ENCODE measurements around the gene SYNE1. TPM values are rescaled to one million over a fixed set of nuclear protein-coding genes. Genes with fewer than 3 reads are reported as not detected.

SYNE1 gene
- total RNA-seq, 4 donors from 2014 or later = 120 to 163 (median 137) TPM

DNA sequence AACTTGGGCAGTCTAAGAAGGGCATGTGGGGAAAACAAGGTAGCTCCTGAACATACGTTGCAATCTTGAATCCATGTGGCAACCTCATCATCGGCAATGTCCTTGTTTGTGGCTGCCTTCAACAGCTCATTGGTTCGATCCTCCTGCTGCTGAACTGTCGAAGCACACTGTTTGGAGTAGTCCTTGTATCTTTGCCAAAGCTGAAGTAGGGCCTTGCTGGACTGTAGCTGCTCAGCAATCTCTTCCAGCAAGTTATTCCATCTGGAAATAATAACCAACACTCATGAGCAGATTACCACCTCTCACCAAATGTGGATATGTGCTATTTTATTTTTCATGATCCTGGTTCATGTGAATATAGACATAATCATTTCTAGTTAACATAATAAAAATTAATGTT, 416.4 kb downstream of the SYNE1 start:
- 63 to 86% methylated on average over 4 of the region's 4 CpGs for WGBS, 2 donors
- DNase-seq (ENCODE audit: low spot score in 2 of 2) = no peak
- H3K27me3 ChIP-seq = no peaks in the 10 kb centered on the region
- H3K36me3 ChIP-seq = peaks cover 4 to 91% (median 13%) of the 10 kb centered on the region in 3 donors
- TF ChIP-seq POLR2A (IDR thresholded peaks at IDR 0.05) (no peak), CTCF (IDR thresholded peaks at IDR 0.05) (no peak), EP300 (IDR thresholded peaks at IDR 0.05) (no peak)
- H3K4me1 ChIP-seq = no peaks in the 10 kb centered on the region
- H3K9me3 ChIP-seq = peaks cover 0 to 17% (median 4%) of the 10 kb centered on the region in 4 donors
- H3K27ac ChIP-seq = no peak overlapping the region
- H3K4me3 ChIP-seq = no peak overlapping the region

- peaks cover 4 to 92% (median 13%) of the 10 kb centered on the region in 3 donors for H3K36me3 ChIP-seq
- no peak for TF ChIP-seq EP300 (IDR thresholded peaks at IDR 0.05)
- TF ChIP-seq CTCF (IDR thresholded peaks at IDR 0.05) = no peak
- no peak for TF ChIP-seq POLR2A (IDR thresholded peaks at IDR 0.05)
- 75 to 78% methylated on average over 3 of the region's 3 CpGs for WGBS, 2 donors
These were observed 418.3 kb downstream of the SYNE1 start for GRCh38 chr6:152218887-152219286.

DNA sequence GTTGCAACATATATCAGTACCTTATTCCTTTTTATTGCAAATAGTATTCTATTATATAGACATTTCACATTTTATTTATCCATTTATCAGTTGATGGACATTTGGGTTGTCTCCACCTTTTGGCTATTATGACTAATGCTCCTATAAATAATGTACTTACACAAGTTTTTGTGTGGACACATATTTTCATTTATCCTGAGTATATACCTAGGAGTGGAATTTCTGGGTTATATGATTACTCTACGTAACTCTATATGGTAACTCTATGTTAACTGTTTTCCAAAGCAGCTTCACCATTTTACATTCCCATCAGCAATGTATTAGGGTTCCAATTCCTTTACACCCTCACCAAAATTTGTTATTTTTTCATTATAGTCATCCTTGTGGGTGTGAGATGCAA, 424.7 kb downstream of the SYNE1 start:
- Histone ChIP-seq H3K4me1 (no peaks in the 10 kb centered on the region), H3K27me3 (no peaks in the 10 kb centered on the region), H3K36me3 (peaks cover 0 to 93% (median 0%) of the 10 kb centered on the region in 3 donors), H3K9me3 (no peaks in the 10 kb centered on the region), H3K27ac (no peak overlapping the region), H3K4me3 (no peak overlapping the region)
- DNase-seq (ENCODE audit: low spot score in 2 of 2) = no peak
- TF ChIP-seq EP300 (IDR thresholded peaks at IDR 0.05) (no peak), POLR2A (IDR thresholded peaks at IDR 0.05) (no peak), CTCF (IDR thresholded peaks at IDR 0.05) (no peak)
- 89 to 100% methylated on average over 1 of the region's 1 CpG for WGBS, 2 donors

More at GRCh38 chr6:152218887-152219286, 418.3 kb downstream of the SYNE1 start:
- Histone ChIP-seq H3K27me3 (no peaks in the 10 kb centered on the region), H3K27ac (no peak overlapping the region), H3K4me3 (no peak overlapping the region), H3K9me3 (peaks cover 0 to 17% (median 4%) of the 10 kb centered on the region in 4 donors), H3K4me1 (no peaks in the 10 kb centered on the region)
- no peak for DNase-seq (ENCODE audit: low spot score in 2 of 2)

GRCh38 chr6:152209211-152209610, 428.0 kb downstream of the SYNE1 start:
- H3K4me1 ChIP-seq = no peaks in the 10 kb centered on the region
- H3K27me3 ChIP-seq = no peaks in the 10 kb centered on the region
- H3K4me3 ChIP-seq = no peak overlapping the region
- peaks cover 0 to 97% (median 0%) of the 10 kb centered on the region in 3 donors for H3K36me3 ChIP-seq
- H3K9me3 ChIP-seq = no peaks in the 10 kb centered on the region
- no peak for DNase-seq (ENCODE audit: low spot score in 2 of 2)
- no peak for TF ChIP-seq POLR2A (IDR thresholded peaks at IDR 0.05)
- TF ChIP-seq EP300 (IDR thresholded peaks at IDR 0.05) = no peak
- no peak for TF ChIP-seq CTCF (IDR thresholded peaks at IDR 0.05)
- H3K27ac ChIP-seq = no peak overlapping the region
- WGBS, 2 donors = 91% methylated on average over 8 of the region's 8 CpGs

DNA sequence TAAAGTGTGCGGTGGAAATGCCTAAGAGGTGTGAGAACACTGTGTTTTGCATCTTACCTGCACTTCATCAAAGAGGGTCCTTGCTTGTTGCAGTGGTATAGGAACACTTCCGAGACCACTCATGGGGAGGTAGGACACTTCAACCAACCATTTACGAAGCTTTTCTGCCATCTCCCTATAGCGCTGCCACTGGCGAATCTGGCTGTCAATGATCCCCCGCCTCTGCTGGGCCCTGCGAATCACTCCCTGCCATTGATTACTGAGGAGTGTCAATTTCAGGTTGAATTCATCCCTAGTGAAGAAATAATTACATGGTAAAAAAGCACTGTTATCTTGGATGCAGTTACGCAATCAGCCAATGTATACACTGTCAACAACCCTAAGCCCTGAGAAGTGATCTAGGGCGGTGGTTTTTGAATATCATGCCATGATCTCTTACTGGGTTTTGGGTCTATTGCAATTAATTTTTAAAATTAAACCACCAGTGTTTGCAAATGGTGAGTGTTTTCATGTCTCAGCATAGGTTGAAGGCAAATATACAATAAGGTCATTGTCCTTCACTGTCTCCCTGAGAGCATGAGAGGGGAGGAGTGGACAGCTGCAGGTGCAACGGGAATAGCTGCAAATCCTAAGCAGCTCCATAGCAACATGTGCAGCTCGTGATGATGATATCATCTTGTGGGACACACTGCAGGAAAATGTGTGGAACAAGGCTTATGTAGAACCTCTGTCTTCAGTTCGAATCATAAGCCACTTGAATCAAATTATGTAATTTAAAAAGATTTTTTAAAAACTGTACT, 429.0 kb downstream of the SYNE1 start:
- peaks cover 0 to 94% (median 0%) of the 10 kb centered on the region in 3 donors for H3K36me3 ChIP-seq
- no peak overlapping the region for H3K27ac ChIP-seq
- 87 to 90% methylated on average over 12 of the region's 12 CpGs for WGBS, 2 donors
- no peaks in the 10 kb centered on the region for H3K27me3 ChIP-seq
- no peak for TF ChIP-seq EP300 (IDR thresholded peaks at IDR 0.05)
- DNase-seq (ENCODE audit: low spot score in 2 of 2) = no peak
- H3K4me1 ChIP-seq = no peaks in the 10 kb centered on the region
- no peak overlapping the region for H3K4me3 ChIP-seq
- no peaks in the 10 kb centered on the region for H3K9me3 ChIP-seq
